Right lobe of liver (tissue), 4 donors: Measurements from ENCODE around the gene CCDC180.

Source experiments
- CTCF ChIP-seq, 4 donors: fragments of 200-600 bp in 3 of 4; fragments of 450-650 bp in 1 of 4; IDR thresholded peaks; one replicate each; pipeline versions ENCODE4 v1.5.1 to v1.8.0; 2016 to 2022; ENCODE audit warnings: antibody characterized with exemption in 4 of 4, mild to moderate bottlenecking in 2 of 4
- POLR2A ChIP-seq: fragments of 450-650 bp; IDR thresholded peaks from one replicate; pipeline ENCODE4 v1.6.1; 2017; ENCODE audit warnings: antibody characterized with exemption, mild to moderate bottlenecking
- donor health status: DM: no; HTN: no; CAD: no.
- donor health status: DM: no; HTN: no; CAD: no.
- donor health status: DM: no; HTN: yes; CAD: no.

GRCh38 chr9:97276310-97276852 lies 31.1 kb upstream of the CCDC180 start:
- no peak for TF ChIP-seq POLR2A
- no peak for TF ChIP-seq CTCF (IDR thresholded peaks at IDR 0.05)
